H1 (cell line): ENCODE results near the gene KCNJ4. TPM values are rescaled to one million over a fixed set of nuclear protein-coding genes. Genes with fewer than 3 reads are reported as not detected.

Experiments used
- CTCF ChIA-PET: fragments of 300-600 bp; sonication (Branson Sonifier 250); formaldehyde crosslinking; loops from one replicate; lab custom pipeline; 2021; ENCODE audit not compliant: partially characterized antibody; lab: Charles Lee
- POLR2A ChIA-PET: fragments of 300-600 bp; sonication (Branson Sonifier 250); formaldehyde crosslinking; loops from one replicate; lab custom pipeline; 2021; ENCODE audit warnings: inconsistent platforms; ENCODE audit not compliant: partially characterized antibody; lab: Charles Lee
- DNase-seq, 2 experiments: peaks; one replicate each; pipeline versions ENCODE4 v3.0.0 to v3.0.0-alpha.2; 2010 to 2022; ENCODE audit warnings: low spot score in 2 of 2, low read depth in 1 of 2, mixed read lengths in 1 of 2
- FAIRE-seq: peaks from 2 replicates; lab custom pipeline; 2011; peaks lifted over from hg19 to GRCh38; lab: Jason Lieb, UNC
- H2AFZ ChIP-seq: 2 replicates; pipeline ENCODE4 v1.8.1; 2012; ENCODE audit warnings: low read length, inconsistent platforms
- H2AK5ac ChIP-seq: 2 replicates; pipeline ENCODE4 v1.6.1; 2013; ENCODE audit warnings: low read depth, low read length
- H2BK120ac ChIP-seq: replicated peaks from 2 replicates; pipeline ENCODE3; 2013; ENCODE audit warnings: low read depth, low read length, inconsistent platforms
- H2BK12ac ChIP-seq: 2 replicates; pipeline ENCODE4 v1.6.1; 2013; ENCODE audit warnings: low read depth, low read length
- H2BK15ac ChIP-seq: 2 replicates; pipeline ENCODE4 v1.6.1; 2013; ENCODE audit warnings: low read length
- H2BK20ac ChIP-seq: 2 replicates; pipeline ENCODE4 v1.6.1; 2013; ENCODE audit warnings: low read length
- H2BK5ac ChIP-seq: 2 replicates; pipeline ENCODE4 v1.6.1; 2013; ENCODE audit warnings: low read depth, low read length
- H3K14ac ChIP-seq: 2 replicates; pipeline ENCODE4 v1.6.1; 2013; ENCODE audit warnings: inconsistent platforms; ENCODE audit not compliant: insufficient read length
- H3K18ac ChIP-seq: 2 replicates; pipeline ENCODE4 v1.6.1; 2013; ENCODE audit warnings: low read length; ENCODE audit errors: extremely low read depth
- H3K23ac ChIP-seq: 2 replicates; pipeline ENCODE4 v1.6.1; 2013; ENCODE audit warnings: inconsistent platforms; ENCODE audit not compliant: insufficient read length
- H3K23me2 ChIP-seq: 2 replicates; pipeline ENCODE4 v1.6.1; 2013; ENCODE audit warnings: low read depth, low read length
- H3K27ac ChIP-seq: 2 replicates; pipeline ENCODE4 v1.6.1; 2011; ENCODE audit warnings: low read depth, low read length, inconsistent platforms
- H3K27me3 ChIP-seq, 4 experiments: replicated peaks in 1 of 4; 1 replicate in 1 of 4; 2 replicates in 3 of 4; pipeline versions ENCODE4 v1.6.1 to v1.8.1; 2011 to 2013; ENCODE audit warnings: low read length in 3 of 4, mild to moderate bottlenecking in 3 of 4, inconsistent platforms in 2 of 4, mixed read lengths in 2 of 4, moderate library complexity in 1 of 4; ENCODE audit not compliant: control insufficient read depth in 3 of 4, insufficient read depth in 3 of 4; ENCODE audit errors: extremely low read depth in 1 of 4
- H3K36me3 ChIP-seq, 4 experiments: 2 replicates each; pipeline versions ENCODE4 v1.6.1 to v1.8.1; 2011 to 2013; ENCODE audit warnings: mild to moderate bottlenecking in 4 of 4, low read length in 3 of 4, moderate library complexity in 2 of 4, control low read depth in 1 of 4, inconsistent platforms in 1 of 4; ENCODE audit not compliant: insufficient read depth in 4 of 4, control insufficient read depth in 2 of 4
- H3K4ac ChIP-seq: replicated peaks from 2 replicates; pipeline ENCODE3; 2013; ENCODE audit warnings: low read length, low read depth, mixed read lengths, inconsistent platforms; ENCODE audit not compliant: insufficient read length
- H3K4me1 ChIP-seq, 4 experiments: replicated peaks in 1 of 4; 1 replicate in 1 of 4; 2 replicates in 3 of 4; pipeline versions ENCODE4 v1.6.1 to v1.8.1; 2011 to 2013; ENCODE audit warnings: low read length in 3 of 4, inconsistent platforms in 2 of 4, mixed read lengths in 1 of 4; ENCODE audit not compliant: insufficient read depth in 4 of 4, control insufficient read depth in 3 of 4
- H3K4me2 ChIP-seq, 2 experiments: 2 replicates each; pipeline versions ENCODE4 v1.6.1 to v1.8.1; 2011 to 2013; ENCODE audit warnings: low read depth in 2 of 2, low read length in 2 of 2, control low read depth in 1 of 2, inconsistent platforms in 1 of 2, mild to moderate bottlenecking in 1 of 2; ENCODE audit not compliant: insufficient read depth in 1 of 2
- H3K4me3 ChIP-seq, 4 experiments: fragments of 200-600, 300-600 bp in 1 of 4; sonication (generic), shearing (Covaris generic), sonication (Bioruptor Twin) in 1 of 4; 2 replicates each; pipeline versions ENCODE4 v1.5.1 to v1.8.1; 2011 to 2016; ENCODE audit warnings: low read length in 4 of 4, low read depth in 3 of 4, control low read depth in 2 of 4, inconsistent platforms in 2 of 4, mild to moderate bottlenecking in 2 of 4, mixed read lengths in 1 of 4, moderate library complexity in 1 of 4; ENCODE audit not compliant: insufficient read depth in 2 of 4; ENCODE audit errors: extremely low read depth in 1 of 4
- H3K56ac ChIP-seq: replicated peaks from 2 replicates; pipeline ENCODE3; 2013; ENCODE audit warnings: low read depth, mild to moderate bottlenecking, mixed read lengths, low read length, inconsistent platforms; ENCODE audit not compliant: insufficient read length
- H3K79me1 ChIP-seq: 2 replicates; pipeline ENCODE4 v1.6.1; 2013; ENCODE audit warnings: low read depth, low read length, control low read depth
- H3K79me2 ChIP-seq, 2 experiments: 2 replicates each; pipeline versions ENCODE4 v1.6.1 to v1.8.1; 2012 to 2013; ENCODE audit warnings: low read length in 2 of 2, mild to moderate bottlenecking in 2 of 2, inconsistent platforms in 1 of 2; ENCODE audit not compliant: insufficient read depth in 2 of 2, control insufficient read depth in 1 of 2
- H3K9ac ChIP-seq, 4 experiments: replicated peaks in 1 of 4; 1 replicate in 1 of 4; 2 replicates in 3 of 4; pipeline versions ENCODE4 v1.6.1 to v1.8.1; 2011 to 2013; ENCODE audit warnings: low read depth in 3 of 4, low read length in 3 of 4, control low read depth in 2 of 4, mild to moderate bottlenecking in 2 of 4, moderate library complexity in 2 of 4, inconsistent platforms in 1 of 4; ENCODE audit errors: extremely low read depth in 1 of 4
- H3K9me3 ChIP-seq, 2 experiments: 2 replicates each; pipeline versions ENCODE4 v1.6.1 to v1.8.1; 2012 to 2013; ENCODE audit warnings: mild to moderate bottlenecking in 2 of 2, moderate library complexity in 2 of 2, control low read depth in 1 of 2, inconsistent platforms in 1 of 2, low read depth in 1 of 2, low read length in 1 of 2, mixed read lengths in 1 of 2; ENCODE audit not compliant: insufficient read depth in 2 of 2
- H4K20me1 ChIP-seq, 2 experiments: replicated peaks in 1 of 2; 2 replicates each; pipeline versions ENCODE3 to v1.8.1; 2011 to 2013; ENCODE audit warnings: inconsistent platforms in 2 of 2, low read length in 2 of 2, mild to moderate bottlenecking in 1 of 2; ENCODE audit not compliant: insufficient read depth in 2 of 2, control insufficient read depth in 1 of 2
- H4K5ac ChIP-seq: 2 replicates; pipeline ENCODE4 v1.6.1; 2013; ENCODE audit warnings: low read length, low read depth, mixed read lengths, inconsistent platforms; ENCODE audit not compliant: insufficient read length
- H4K8ac ChIP-seq: 2 replicates; pipeline ENCODE4 v1.8.0; 2013; ENCODE audit warnings: mild to moderate bottlenecking, moderate library complexity, low read length, inconsistent platforms; ENCODE audit not compliant: insufficient read depth; ENCODE audit errors: extremely low read depth
- H4K91ac ChIP-seq: replicated peaks from 2 replicates; pipeline ENCODE3; 2013; ENCODE audit warnings: low read length, mixed read lengths, inconsistent platforms; ENCODE audit not compliant: insufficient read length
- ATF3 ChIP-seq: IDR thresholded peaks from 2 replicates; pipeline ENCODE4 v1.6.1; 2011; ENCODE audit warnings: low read depth, mild to moderate bottlenecking, low read length; ENCODE audit not compliant: insufficient read depth
- NRF1 ChIP-seq: IDR thresholded peaks from 2 replicates; pipeline ENCODE4 v1.6.1; 2011; ENCODE audit warnings: mild to moderate bottlenecking, low read depth, low read length, improper control_type of control experiment
- POLR2A ChIP-seq, 2 experiments: IDR thresholded peaks; 1 replicate in 1 of 2; 2 replicates in 1 of 2; pipeline ENCODE4 v1.6.1; 2011; ENCODE audit warnings: low read depth in 2 of 2, low read length in 2 of 2, mild to moderate bottlenecking in 2 of 2; ENCODE audit errors: control extremely low read depth in 1 of 2
- SP4 ChIP-seq: IDR thresholded peaks from 2 replicates; pipeline ENCODE4 v1.6.1; 2012; ENCODE audit warnings: low read length, inconsistent platforms
- TBP ChIP-seq: IDR thresholded peaks from 2 replicates; pipeline ENCODE4 v1.6.1; 2011; ENCODE audit warnings: low read depth, low read length, improper control_type of control experiment
- WGBS, 2 experiments: shearing (Covaris generic) in 1 of 2; methylation state at CpG; one replicate each; pipeline versions ENCODE4 v1.1.6 to v1.1.7; 2013 to 2015; ENCODE audit warnings: low lambda C conversion rate in 2 of 2, mixed read lengths in 2 of 2, inconsistent platforms in 1 of 2, low coverage in 1 of 2, missing lambda C conversion rate in 1 of 2; ENCODE audit not compliant: insufficient replicate concordance in 2 of 2, insufficient coverage in 1 of 2, insufficient read length in 1 of 2; ENCODE audit errors: extremely low coverage in 1 of 2, missing lambda C conversion rate in 1 of 2; 5-methylcytosine and 5-hydroxymethylcytosine counted together
- polyA plus RNA-seq, 7 experiments: library from polyadenylated mRNA; depleted of rRNA in 3 of 7; stranded (reverse) in 5 of 7; unstranded in 2 of 7; fragments of >200 nt in 5 of 7; fragments of 200-250 nt in 2 of 7; gene quantifications; 1 replicate in 5 of 7; 2 replicates in 1 of 7; 4 replicates in 1 of 7; pipeline versions ENCODE4 v1.2.1 to v1.2.3, GENCODE V29; 2011 to 2013; ENCODE audit warnings: missing spikeins in 2 of 7, mixed read lengths in 2 of 7
- total RNA-seq: library from RNA; stranded (reverse); fragmentation: NEBNext Ultra II Directional; extraction: Animal tissue kit (Norgen Biotek cat#: 25700); gene quantifications from 2 replicates; pipeline ENCODE4 v1.2.1, GENCODE V29; 2021

KCNJ4 gene
- total and polyA plus RNA-seq, 2 of the 8 experiments (the other 6 are each of a cell fraction or from before 2014, with no cell fraction given) = 1.4 to 2.2 TPM

GRCh38 chr22:38479096-38479837 is 24.3 kb upstream of the KCNJ4 start:
- Histone ChIP-seq H3K9me3 (no peaks in the 10 kb centered on the region), H2AK5ac (no peak overlapping the region), H4K20me1 (peaks cover 0 to 1% of the 10 kb centered on the region in 2 experiments), H3K14ac (no peak overlapping the region), H2BK12ac (no peak overlapping the region), H2BK120ac (no peak overlapping the region), H3K18ac (no peak overlapping the region), H2BK5ac (no peak overlapping the region), H3K27me3 (no peaks in the 10 kb centered on the region), H4K8ac (no peak overlapping the region), H3K79me1 (no peaks in the 10 kb centered on the region), H2BK15ac (no peak overlapping the region), H3K4me1 (no peaks in the 10 kb centered on the region; a peak in 1 of 7 replicates), H3K23ac (no peak overlapping the region), H4K5ac (no peak overlapping the region), H3K9ac (no peak overlapping the region), H3K27ac (no peak overlapping the region)
- CTCF ChIA-PET = interaction anchor here (0.7 to 3.0 kb wide), 8 partner anchors 11 to 93 kb away, joined by 3 to 11 read pairs (median 4); partner anchors contain the start of gene KDELR3
- FAIRE-seq (no peak), DNase-seq (no peak)
- TF ChIP-seq TBP (no peak), NRF1 (no peak), ATF3 (no peak), SP4 (no peak), POLR2A (IDR thresholded peaks at IDR 0.05; ENCODE audit: control extremely low read depth in 1 of 2, low read depth in 2 of 2, low read length in 2 of 2) (peak in 1 of 2 experiments; percentile 36; a peak in 1 of 3 replicates)
- TF ChIP-seq, all 59 proteins: peak for 1
- Histone ChIP-seq H3K56ac (no peak overlapping the region), H3K4ac (no peak overlapping the region), H4K91ac (no peak overlapping the region), H3K36me3 (peaks cover 20 to 37% (median 31%) of the 10 kb centered on the region in 4 experiments), H3K4me3 (no peak overlapping the region), H3K23me2 (no peaks in the 10 kb centered on the region), H3K79me2 (no peaks in the 10 kb centered on the region), H2BK20ac (no peak overlapping the region), H3K4me2 (no peak overlapping the region), H2AFZ (no peak overlapping the region)
- POLR2A ChIA-PET = interaction anchor here (1.0 to 40.8 kb wide), 11 partner anchors 4 to 92 kb away, joined by 3 to 1102 read pairs (median 11); partner anchors contain the start of genes DMC1 and KDELR3
- 74% methylated on average over 7 of the region's 7 CpGs; no CpG with 5 or more reads in 1 of the 2 experiments for WGBS, 2 experiments
